NCI-H345 treated with DMSO at 0.1 percent for 48 hours (cell line): ENCODE data around the gene BTBD2.
"Not testable (repeated sequence)": the region's sequence is repeated elsewhere in the genome, so short reads cannot be mapped to it uniquely, and the experiment has no call there.

Experiments used
- DNase-seq: peaks from one replicate; lab custom pipeline; 2025; ENCODE audit not compliant: unreplicated experiment; lab: John Stamatoyannopoulos, UW

The BTBD2 gene

DNA sequence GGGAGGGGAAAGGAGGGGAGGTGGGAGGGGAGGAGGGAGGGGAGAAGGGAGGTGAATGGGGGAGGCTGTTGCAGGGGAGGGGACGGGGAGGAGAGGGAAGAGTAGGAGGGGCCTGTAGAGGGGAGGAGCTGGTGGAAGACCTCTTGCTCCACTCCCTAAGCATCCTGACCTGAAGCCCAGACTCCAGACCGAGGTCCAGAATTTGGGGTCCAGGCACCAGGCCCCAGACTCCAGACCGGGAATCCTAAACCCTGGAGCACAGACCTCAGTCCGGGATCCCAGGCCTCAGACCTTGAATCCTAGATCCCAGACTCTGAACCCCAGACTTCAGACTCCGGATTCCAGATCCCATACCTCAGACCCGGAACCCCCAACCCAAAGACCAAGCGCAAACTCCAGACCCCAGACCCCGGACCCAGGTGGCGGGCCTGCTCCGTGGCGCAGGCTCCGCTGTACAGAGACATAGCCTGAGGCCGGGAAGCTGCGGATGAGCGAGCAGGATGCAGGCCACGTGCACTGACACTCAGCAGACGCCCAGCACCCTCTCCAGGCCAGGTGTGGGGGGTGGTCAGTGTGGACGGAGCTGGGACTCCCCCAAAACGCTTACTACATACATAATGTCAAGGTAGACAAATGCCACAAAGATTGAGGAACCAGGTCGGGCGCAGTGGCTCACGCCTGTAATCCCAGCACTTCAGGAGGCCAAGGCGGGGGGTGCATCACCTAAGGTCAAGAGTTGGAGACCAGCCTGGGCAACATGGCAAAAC lies 710 bp upstream of the BTBD2 start:
- DNase-seq, result peak; percentile 38

DNA sequence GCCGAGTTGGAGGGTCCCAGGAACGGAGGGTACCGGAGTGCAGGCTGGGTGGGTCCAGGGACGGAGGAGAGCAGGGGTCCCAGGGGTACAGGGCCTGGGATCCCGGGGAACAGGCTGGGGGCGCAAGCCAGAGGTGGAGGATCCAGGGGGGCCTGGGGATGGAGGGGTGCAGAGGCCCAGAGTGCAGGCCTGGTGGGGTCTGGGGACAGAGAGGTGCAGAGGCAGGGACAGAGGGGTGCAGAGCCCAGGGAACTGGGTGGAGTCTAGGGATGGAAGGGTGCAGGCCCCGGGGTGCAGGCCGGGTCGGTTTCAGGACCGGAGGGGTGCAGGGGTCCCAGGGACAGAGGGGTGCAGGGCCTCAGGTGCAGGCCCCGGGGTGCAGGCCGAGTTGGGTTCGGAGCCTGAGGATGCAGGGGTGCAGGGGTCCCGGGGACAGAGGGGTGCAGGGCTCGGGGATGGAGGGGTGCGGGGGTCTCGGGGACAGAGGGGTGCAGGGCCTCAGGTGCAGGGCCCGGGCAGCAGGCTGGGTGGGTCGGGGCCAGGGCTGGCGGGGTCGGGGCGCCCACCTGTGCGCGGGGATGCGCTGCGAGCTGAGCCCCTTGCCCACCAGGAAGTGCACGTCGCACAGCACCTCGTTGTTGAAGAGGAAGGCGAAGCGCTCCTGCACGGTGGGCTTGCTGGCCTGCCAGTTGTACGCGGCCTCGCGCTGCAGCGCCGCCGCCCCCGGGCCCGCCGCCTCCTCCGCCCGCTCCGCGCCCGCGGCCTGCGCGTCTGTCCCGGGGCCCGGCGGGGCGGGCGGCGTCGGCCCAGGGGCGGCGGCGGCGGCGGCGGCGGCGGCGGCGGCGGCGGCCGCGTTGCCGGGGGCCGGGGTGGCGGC lies 545 bp downstream of the BTBD2 start:
- no peak for DNase-seq

DNA sequence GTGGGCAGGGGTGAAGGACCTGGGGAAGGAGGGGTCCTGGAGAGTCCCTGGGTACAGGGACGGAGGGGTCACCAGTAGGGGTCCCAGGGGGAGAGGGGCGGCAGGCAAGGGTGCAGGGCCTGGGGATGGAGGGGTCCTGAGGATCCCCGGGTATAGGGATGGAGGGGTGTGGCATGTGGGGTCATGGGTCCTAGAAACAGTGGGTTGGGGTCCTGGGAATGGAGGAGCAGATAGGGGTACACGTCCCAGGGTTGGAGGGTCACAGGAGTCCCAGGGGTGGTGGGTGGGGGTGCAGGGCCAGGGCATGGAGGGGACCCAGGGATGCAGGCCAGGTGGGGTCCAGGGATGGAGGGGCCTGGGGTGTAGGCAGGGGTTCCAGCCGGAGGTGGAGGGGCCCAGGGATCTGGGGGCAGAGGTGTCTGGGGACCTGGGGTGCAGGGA lies 1.4 kb downstream of the BTBD2 start:
- no peak for DNase-seq

DNA sequence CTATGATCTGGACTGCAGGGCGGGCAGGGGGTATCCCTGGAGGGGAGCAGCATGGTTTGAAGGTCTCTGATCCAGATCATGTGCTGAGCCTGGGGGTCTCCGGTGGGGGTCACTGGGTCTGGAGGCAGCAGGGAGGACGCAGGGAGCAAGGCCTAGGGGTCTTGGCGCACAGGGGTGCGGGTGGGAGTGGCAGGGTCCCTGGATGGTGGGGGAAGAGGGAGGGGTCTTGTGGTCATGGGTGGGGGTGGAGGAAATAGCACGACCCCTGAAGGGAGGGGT lies 1.9 kb downstream of the BTBD2 start:
- DNase-seq, result no peak

DNA sequence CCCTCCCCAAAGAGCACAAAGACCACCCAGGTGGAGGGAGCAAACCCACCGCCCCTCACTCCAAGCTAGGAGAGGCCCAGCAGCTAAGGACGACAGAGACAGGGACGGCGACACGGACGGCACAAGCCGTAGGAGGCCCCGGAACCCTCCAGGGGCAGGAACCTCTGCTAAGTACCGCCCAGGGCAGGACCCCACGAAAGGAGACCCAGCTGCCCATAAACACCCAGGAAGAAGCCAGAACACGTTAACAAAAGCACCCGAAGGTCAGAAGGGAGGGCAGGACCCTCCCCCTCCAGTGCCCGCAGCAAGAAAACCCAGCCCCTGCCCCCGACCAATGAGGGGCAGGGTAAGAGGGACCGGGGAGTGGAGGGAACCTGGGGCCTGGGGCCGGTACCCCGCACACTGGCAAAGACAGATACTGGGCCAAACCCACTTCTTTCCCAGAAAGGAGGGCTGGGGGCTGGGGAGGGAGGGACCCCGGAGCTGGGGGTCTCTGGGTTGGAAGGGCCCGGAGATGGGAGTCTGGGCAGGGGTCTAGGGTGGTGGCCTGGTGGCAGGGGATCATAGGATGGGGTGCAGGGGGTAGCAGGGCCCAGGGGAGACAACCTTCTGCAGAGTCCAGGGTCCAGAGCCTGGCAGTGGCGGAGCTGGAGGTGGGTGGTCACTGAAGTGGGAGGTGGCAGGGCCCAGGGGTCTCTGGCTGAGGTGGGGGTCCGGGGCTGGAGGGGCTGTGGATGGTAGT lies 2.4 kb downstream of the BTBD2 start:
- no peak for DNase-seq

DNA sequence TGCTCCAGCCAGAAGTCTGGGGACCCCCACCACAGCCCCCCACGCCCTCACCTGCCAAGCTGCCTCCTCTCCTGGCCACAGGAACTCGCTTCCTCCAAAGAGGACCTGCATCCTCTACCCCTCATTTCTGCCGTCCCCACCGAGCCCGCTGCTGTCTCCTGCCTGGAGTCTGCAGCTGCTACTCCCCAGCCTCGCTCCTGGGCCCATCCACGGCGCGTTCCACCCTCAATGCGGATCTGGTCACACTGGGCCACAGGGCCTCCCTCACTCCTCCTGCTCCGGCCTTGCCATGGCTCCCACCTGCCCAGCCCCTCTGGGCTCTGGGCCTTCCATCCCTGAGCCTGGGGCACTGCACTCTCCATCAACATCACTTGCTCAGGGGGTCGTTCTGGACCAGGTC lies 4.3 kb downstream of the BTBD2 start:
- no peak for DNase-seq

DNA sequence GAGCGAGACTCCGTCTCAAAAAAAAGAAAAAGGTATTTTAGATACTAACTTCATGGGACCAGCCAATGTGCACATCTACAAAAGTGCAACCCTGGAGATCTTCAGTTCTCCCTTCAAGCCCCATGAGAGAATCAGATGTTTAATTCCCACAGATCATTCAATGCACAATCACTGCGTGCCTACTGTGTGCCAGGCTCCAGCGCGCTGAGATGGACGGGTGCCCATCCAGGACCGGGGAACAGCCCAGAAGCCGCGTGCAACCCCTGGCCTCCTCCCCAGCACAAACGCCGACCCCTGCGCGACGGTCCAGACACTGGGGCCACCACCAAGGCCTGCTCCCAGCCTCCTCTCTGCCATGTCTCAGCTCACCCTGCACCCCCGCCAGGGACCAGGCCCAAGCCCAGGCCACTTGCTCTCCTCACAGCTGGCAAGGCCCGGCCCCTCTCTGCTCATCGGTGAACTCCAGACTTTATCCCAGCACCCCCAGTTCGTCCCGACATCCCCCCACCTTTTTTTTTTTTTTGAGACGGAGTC lies 5.3 kb downstream of the BTBD2 start:
- no peak for DNase-seq

DNA sequence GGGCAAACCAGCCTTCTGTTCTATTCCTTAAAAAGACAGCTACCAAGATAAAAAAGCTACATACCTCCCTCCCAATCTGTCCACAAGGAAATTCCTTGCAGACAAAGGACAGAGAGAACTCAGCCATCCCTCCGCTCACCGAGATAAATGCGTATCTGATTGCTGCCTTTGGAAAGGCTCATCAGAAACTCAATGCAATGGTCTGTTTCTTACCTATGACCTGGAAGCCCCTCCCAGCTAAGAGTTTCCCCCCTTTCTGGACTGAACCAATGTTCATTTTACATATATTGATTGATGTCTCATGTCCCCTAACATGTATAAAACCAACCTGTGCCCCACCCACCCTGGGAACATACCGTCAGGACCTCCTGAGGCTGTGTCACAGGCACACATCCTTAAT lies 11.6 kb downstream of the BTBD2 start:
- no peak for DNase-seq

DNA sequence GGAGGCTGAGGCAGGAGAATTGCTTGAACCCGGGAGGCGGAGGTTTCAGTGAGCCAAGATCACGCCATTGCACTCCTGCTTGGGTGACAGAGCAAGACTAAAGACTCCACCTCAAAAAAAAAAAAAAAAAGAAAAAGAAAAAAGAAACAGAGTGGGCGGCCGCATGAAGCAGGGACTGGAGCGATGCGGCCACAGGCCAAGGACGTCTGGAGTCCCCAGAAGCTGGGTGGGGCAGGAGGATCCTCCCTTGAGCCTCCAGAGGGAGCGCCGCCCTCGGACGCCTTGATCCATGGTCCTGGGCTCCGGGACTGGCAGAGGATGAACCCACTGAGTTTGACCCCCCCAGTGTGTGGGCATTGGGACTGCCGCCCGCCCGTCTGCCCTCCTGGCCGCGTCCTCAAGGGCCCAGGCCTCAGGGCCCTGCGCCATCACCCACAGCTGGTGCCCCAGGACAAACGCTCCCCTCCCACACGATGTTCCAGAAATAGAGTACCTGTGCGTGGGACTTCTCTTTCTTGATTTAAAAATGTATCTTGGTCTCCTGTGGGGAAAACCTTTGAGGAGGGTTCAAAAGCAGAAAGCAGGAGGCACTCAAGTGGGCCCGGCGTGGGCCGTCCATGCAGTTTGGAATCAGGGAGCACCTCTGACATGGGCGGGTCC lies 15.5 kb downstream of the BTBD2 start:
- no peak for DNase-seq

DNA sequence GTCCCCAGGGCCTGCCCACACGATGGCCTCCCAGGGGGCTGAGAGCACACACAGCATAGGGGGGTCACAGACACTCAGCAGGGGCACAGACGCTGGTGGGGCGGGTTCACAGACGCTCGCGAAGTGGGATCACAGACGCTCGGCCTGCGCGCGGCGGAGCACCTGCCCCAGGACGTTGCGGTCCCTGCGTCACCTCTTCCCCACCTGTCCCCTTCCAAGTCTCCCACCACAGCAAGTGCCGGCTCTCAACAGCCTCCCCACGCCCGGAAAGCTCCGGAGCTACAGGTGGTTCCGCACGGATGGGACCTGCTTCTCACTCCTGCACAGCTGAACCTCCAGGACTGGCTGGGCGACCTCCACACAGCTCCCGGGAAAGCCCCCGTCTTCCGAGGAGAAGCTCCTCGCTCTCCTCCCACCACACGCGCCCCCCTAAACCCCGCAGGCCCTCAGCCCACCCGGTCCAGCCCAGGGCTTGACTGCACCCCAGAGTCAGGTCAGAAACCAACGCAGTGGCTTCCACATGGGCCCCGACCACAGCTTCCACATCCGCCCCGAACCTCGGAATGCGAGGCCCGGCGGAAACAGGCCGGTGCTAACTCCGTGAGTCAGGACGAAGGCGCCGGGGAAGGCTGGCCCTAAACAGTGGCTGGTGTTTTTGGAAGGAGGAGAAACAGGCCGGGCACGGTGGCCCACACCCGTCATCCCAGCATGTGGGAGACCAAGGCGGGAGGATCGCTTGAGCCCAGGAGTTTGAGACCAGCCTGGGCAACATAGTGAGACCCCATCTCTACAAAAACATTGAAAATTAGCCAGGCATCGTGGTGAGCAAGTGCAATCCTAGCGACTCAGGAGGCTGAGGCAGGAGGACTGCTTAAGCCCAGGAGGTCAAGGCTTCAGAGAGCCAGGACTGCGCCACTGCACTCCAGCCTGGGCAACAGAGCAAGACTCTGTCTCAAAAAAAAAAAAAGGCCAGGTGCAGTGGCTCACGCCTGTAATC lies 16.5 kb downstream of the BTBD2 start:
- DNase-seq, result no peak

DNA sequence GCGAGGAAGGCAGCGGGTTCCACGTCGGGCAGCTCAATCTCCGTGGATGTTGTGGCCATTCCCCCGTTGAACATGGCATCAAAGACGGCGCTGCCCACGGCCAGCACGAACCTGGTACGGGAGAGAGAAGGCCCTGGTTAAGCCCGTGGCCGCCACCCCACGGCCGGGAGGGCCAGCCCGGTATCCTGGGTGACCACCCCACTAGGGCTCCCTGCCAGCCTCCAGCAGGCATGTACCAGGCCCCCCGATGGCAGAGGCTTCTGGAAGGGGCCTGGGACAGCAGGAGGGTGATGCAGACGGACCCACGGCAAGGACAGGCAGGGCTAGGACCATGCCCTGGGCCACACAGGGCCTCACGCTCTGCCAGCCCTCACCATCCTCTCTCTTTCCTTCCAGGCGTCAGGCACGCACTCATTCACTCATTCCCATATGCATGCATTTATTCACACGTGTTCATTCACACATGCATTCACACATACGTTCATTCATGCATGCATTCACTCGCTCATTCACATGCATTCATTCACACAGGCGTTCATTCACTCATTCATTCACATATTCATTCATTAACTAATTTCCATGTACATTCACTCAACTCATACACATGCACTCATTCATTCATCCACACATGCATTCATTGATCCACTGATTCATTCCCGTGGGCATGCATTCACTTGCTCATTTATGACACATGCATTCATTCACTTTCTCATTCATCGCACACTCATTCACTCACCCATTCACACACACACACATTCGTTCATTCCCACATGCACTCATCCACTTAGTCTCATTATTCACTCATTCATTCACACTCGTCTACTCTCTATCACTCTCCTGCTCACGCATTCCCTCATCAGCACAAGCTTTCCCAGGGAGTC lies 17.9 kb downstream of the BTBD2 start:
- no peak for DNase-seq

DNA sequence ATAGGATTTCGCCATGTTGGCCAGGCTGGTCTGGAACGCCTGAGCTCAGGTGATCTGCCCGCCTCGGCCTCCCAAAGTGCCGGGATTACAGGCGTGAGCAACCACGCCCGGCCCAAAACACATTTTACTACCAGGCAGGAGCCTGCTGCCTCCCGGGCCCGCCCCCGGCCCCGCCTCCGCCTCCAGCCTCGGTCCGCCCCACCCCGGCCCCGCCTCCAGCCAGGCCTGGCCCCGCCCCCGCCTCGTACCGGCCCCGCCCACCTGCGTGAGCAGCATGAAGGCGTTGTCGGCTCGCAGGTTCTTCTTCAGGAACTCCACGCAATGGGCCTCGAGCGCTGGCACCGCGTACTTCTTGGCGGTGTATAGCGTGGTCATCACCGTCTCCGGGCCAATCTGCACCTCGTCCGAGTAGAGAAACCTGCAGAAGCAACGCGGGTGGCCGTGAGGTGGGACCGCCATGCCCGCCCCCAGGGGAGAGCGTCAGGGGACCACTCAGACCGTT lies 22.7 kb downstream of the BTBD2 start:
- DNase-seq, result no peak

DNA sequence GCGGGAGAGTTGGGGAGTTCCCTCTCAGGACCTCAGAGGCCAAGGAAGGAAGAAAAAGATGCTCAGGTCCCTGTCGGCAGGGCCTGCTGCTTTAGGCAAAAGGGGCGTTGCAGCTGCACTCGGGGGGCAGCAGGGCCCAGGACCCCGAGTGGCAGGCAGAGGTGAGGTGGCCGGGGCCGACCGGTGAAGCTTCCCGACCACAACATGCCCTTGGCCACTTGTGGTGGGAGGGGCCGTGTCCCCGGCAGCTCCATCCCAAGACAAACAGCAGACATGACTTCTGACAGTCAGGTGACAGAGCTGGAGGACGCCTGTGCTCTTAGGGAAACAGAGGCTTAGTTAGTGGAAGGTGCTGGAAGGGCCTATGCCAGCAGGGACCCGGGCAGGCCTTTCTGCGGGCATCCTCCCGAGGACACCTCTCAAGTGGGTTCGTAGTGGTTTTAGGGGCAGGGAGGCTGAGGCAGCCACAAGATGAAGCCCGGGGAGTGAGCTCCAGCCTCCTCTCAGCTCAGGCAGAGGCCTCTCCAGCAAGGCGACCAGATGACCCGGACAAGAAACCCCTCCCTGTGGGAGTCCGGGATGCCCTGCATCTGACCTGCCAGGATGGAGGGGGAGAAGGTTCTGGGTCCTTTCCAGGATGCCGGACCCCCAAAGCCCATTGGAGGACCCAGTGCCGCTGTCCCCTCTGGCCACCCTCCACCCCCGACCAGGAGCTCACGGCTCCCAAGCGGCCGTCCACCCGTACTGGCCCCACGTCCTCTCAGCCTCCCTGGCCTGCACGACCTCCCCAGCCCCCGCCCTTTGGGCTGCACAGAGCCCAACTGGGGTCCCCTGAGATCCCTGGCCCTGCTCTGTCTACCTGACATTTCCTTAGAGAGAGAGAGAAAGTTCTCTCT lies 24.2 kb downstream of the BTBD2 start:
- DNase-seq, result no peak

DNA sequence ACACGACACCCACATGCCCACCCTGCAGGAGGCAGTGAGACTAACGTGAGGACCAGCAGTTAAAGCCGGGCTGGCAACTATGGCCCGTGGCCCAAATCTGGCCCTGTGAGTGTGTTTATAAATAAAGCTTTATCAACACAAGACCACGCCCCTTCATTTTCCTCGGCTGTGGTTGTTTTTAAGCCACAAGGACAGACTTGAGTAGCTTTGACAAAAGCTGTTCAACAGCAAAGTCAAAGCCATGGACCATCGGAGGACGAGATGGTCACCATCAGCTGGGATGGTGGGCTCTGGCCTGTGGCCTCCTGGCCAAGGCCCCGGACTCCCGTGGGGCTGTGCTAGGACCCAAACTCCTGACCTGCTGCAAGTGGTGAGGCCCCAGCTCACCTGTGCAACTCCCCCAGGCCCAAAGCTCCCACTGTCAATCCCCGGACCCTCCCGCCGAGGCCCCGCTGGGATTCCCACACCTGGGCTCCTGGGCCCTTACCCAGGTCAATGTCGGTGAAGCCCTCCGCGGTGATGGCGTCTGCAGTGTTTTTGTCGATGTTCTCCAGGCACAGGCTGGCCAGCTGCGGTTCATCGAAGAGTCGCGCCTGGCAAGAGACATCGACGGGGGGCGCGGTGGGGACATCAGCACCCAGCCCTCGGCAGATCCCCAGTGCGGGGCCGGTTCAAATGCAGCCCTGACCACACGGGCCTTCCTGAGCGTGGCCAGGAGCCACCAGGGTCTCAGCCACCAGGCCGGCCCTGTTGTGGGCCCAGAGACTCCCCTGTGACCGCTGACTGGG lies 25.1 kb downstream of the BTBD2 start:
- DNase-seq, result no peak

DNA sequence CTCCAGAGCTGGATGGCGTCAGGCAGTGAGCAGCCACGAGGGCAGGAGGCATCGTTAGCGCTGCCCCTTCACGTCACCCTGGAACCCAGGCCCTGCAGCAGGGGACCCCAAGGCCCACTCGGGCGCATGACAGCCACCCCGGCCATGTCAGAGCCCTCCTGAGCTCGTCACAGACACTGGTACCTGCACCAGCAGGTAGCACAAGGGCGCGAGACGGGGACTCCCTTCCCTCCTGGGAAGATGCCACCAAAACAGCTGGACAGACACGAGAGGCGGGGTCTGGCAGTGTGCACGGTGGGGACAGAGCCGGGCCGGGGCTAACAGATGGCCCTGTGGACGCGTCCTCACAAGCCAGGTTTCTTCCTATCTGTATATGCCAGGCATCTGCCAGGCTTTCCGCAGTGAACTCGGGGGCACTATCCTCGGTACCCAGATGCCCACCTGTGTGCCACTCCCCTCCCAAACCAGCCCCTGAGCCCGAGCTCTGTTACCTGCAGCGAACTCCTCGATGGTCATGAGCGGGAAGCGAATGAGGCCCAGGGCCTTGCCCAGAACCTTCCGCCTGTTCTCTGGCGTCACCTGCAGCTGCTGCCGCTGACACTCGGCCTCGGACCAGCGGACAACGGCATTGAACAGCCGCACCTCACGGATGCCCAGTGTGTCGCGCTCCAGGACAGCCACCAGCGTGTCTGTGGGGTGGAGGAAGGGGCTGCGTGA lies 25.8 kb downstream of the BTBD2 start:
- no peak for DNase-seq

DNA sequence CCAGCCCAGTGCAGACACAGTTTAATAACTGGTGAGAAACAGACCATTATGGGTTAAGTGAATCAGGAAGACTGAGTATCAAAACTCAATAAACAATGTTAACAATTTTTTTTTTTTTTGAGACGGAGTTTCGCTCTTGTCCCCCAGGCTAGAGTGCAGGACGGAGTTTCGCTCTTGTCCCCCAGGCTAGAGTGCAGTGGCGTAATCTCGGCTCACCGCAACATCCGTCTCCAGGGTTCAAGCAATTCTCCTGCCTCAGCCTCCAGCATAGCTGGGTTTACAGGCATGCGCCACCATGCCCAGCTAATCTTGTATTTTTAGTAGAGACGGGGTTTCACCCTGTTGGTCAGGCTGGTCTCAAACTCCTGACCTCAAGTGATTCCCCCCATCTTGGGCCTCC lies 27.1 kb downstream of the BTBD2 start:
- not testable (repeated sequence) for DNase-seq
